Muscle layer of duodenum (tissue), 2 donors: Measurements from ENCODE around the gene CHCHD6.

Experiments used
- H3K27ac ChIP-seq: one replicate; pipeline ENCODE4 v1.7.0; 2013; ENCODE audit warnings: mild to moderate bottlenecking, low read length
- H3K27me3 ChIP-seq: one replicate; pipeline ENCODE4 v1.7.0; 2013; ENCODE audit warnings: low read depth, mild to moderate bottlenecking, control low read depth, low read length
- H3K36me3 ChIP-seq, 2 donors: one replicate each; pipeline ENCODE4 v1.7.0; 2013; ENCODE audit warnings: low read length in 2 of 2, control low read depth in 1 of 2, mild to moderate bottlenecking in 1 of 2; ENCODE audit not compliant: insufficient read depth in 2 of 2, control insufficient read depth in 1 of 2
- H3K4me1 ChIP-seq, 2 donors: one replicate each; pipeline ENCODE4 v1.7.0; 2013; ENCODE audit warnings: low read length in 2 of 2, mild to moderate bottlenecking in 2 of 2, control low read depth in 1 of 2, moderate library complexity in 1 of 2; ENCODE audit not compliant: insufficient read depth in 2 of 2, control insufficient read depth in 1 of 2
- H3K4me3 ChIP-seq, 2 donors: one replicate each; pipeline ENCODE4 v1.7.0; 2013; ENCODE audit warnings: low read length in 2 of 2, low read depth in 1 of 2, mild to moderate bottlenecking in 1 of 2
- H3K9me3 ChIP-seq, 2 donors: one replicate each; pipeline ENCODE4 v1.7.0; 2013; ENCODE audit warnings: low read length in 2 of 2, control low read depth in 1 of 2, mild to moderate bottlenecking in 1 of 2; ENCODE audit not compliant: control insufficient read depth in 1 of 2
- donor health status: healthy.

Gene CHCHD6

GRCh38 chr3:126765187-126766069, 61.4 kb downstream of the CHCHD6 start:
- peaks cover 0 to 6% of the 10 kb centered on the region in 2 donors for H3K36me3 ChIP-seq
- no peak overlapping the region for H3K4me3 ChIP-seq
- no peaks in the 10 kb centered on the region for H3K27me3 ChIP-seq
- no peak overlapping the region for H3K27ac ChIP-seq
- H3K4me1 ChIP-seq = no peaks in the 10 kb centered on the region
- peaks cover 0 to 5% of the 10 kb centered on the region in 2 donors for H3K9me3 ChIP-seq

- Histone ChIP-seq H3K36me3 (peaks cover 0 to 6% of the 10 kb centered on the region in 2 donors), H3K9me3 (peaks cover 0 to 5% of the 10 kb centered on the region in 2 donors), H3K27me3 (no peaks in the 10 kb centered on the region), H3K4me1 (no peaks in the 10 kb centered on the region), H3K4me3 (no peak overlapping the region), H3K27ac (no peak overlapping the region)
These were observed 62.6 kb downstream of the CHCHD6 start for GRCh38 chr3:126766653-126767052.

- no peak overlapping the region for H3K27ac ChIP-seq
- peaks cover 0 to 6% of the 10 kb centered on the region in 2 donors for H3K36me3 ChIP-seq
- H3K9me3 ChIP-seq = peaks cover 0 to 5% of the 10 kb centered on the region in 2 donors
- no peaks in the 10 kb centered on the region for H3K4me1 ChIP-seq
- no peaks in the 10 kb centered on the region for H3K27me3 ChIP-seq
- H3K4me3 ChIP-seq = no peak overlapping the region
These were observed 64.9 kb downstream of the CHCHD6 start for GRCh38 chr3:126768903-126769302.

GRCh38 chr3:126770096-126770495, 66.1 kb downstream of the CHCHD6 start:
- Histone ChIP-seq H3K4me3 (no peak overlapping the region), H3K36me3 (peaks cover 0 to 6% of the 10 kb centered on the region in 2 donors), H3K27ac (no peak overlapping the region), H3K9me3 (peaks cover 0 to 5% of the 10 kb centered on the region in 2 donors), H3K4me1 (no peaks in the 10 kb centered on the region), H3K27me3 (no peaks in the 10 kb centered on the region)

GRCh38 chr3:126773167-126773566, 69.1 kb downstream of the CHCHD6 start:
- Histone ChIP-seq H3K9me3 (no peaks in the 10 kb centered on the region), H3K4me3 (no peak overlapping the region), H3K4me1 (no peaks in the 10 kb centered on the region), H3K36me3 (no peaks in the 10 kb centered on the region), H3K27ac (no peak overlapping the region), H3K27me3 (no peaks in the 10 kb centered on the region)

GRCh38 chr3:126773783-126774182, 69.7 kb downstream of the CHCHD6 start:
- H3K4me1 ChIP-seq = no peaks in the 10 kb centered on the region
- H3K27ac ChIP-seq = no peak overlapping the region
- no peak overlapping the region for H3K4me3 ChIP-seq
- H3K36me3 ChIP-seq = no peaks in the 10 kb centered on the region
- no peaks in the 10 kb centered on the region for H3K27me3 ChIP-seq
- H3K9me3 ChIP-seq = no peaks in the 10 kb centered on the region

- Histone ChIP-seq H3K27me3 (no peaks in the 10 kb centered on the region), H3K9me3 (no peaks in the 10 kb centered on the region), H3K4me3 (no peak overlapping the region), H3K36me3 (no peaks in the 10 kb centered on the region), H3K4me1 (peaks cover 0 to 2% of the 10 kb centered on the region in 2 donors), H3K27ac (no peak overlapping the region)
These were observed 73.3 kb downstream of the CHCHD6 start for GRCh38 chr3:126777366-126777765.

- H3K4me3 ChIP-seq = no peak overlapping the region
- no peaks in the 10 kb centered on the region for H3K9me3 ChIP-seq
- H3K4me1 ChIP-seq = peaks cover 0 to 6% of the 10 kb centered on the region in 2 donors
- H3K36me3 ChIP-seq = no peaks in the 10 kb centered on the region
- no peaks in the 10 kb centered on the region for H3K27me3 ChIP-seq
- H3K27ac ChIP-seq = no peak overlapping the region
These were observed 76.6 kb downstream of the CHCHD6 start for GRCh38 chr3:126780666-126781065.

GRCh38 chr3:126781406-126781805, 77.4 kb downstream of the CHCHD6 start:
- H3K4me1 ChIP-seq = peaks cover 0 to 6% of the 10 kb centered on the region in 2 donors
- H3K27ac ChIP-seq = no peak overlapping the region
- H3K27me3 ChIP-seq = no peaks in the 10 kb centered on the region
- H3K9me3 ChIP-seq = no peaks in the 10 kb centered on the region
- no peaks in the 10 kb centered on the region for H3K36me3 ChIP-seq
- H3K4me3 ChIP-seq = no peak overlapping the region

- no peak overlapping the region for H3K4me3 ChIP-seq
- no peaks in the 10 kb centered on the region for H3K36me3 ChIP-seq
- no peaks in the 10 kb centered on the region for H3K9me3 ChIP-seq
- peak overlapping the region; percentile 35 for H3K27ac ChIP-seq
- peaks cover 0 to 6% of the 10 kb centered on the region in 2 donors for H3K4me1 ChIP-seq
- no peaks in the 10 kb centered on the region for H3K27me3 ChIP-seq
These were observed 78.0 kb downstream of the CHCHD6 start for GRCh38 chr3:126781889-126782491.

- Histone ChIP-seq H3K36me3 (no peaks in the 10 kb centered on the region), H3K4me1 (peaks cover 0 to 6% of the 10 kb centered on the region in 2 donors), H3K27ac (peak overlapping the region; percentile 35), H3K27me3 (no peaks in the 10 kb centered on the region), H3K9me3 (no peaks in the 10 kb centered on the region), H3K4me3 (no peak overlapping the region)
These were observed 78.5 kb downstream of the CHCHD6 start for GRCh38 chr3:126782536-126782935.
